ENCODE data around the gene ALG9. TPM values are rescaled to one million over a fixed set of nuclear protein-coding genes. Genes with fewer than 3 reads are reported as not detected.

Gene ALG9
- total RNA-seq, 1 experiment from 2014 or later: 23.7 TPM

DNA sequence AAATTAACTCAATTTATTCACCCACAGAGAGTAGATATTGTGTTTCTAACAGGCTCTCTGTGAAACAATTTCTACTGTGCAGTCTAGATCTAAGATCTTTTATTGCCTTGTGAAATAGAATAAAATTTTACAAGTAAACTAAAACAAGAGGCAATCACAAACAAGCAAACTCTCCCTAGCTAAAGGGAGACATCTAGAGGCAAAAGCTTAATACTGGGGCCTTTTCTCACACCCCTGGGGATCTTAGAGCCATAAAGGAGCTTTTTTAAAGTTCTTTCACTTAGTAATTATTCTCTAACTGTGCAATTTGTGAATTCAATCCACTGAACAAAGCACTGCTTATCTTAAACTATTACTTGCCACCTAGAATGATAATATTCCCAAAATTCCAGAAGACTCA lies 19.7 kb downstream of the ALG9 start:
- TF ChIP-seq JUND (IDR thresholded peaks at IDR 0.05) (no peak), EZH2phosphoT487 (IDR thresholded peaks at IDR 0.05; ENCODE audit: borderline replicate concordance) (no peak), RAD21 (IDR thresholded peaks at IDR 0.05; ENCODE audit: low read depth) (peak; percentile 42; the same call in 1 of the 2 replicates), SP1 (IDR thresholded peaks at IDR 0.05; ENCODE audit: low read depth) (no peak), ZNF274 (IDR thresholded peaks at IDR 0.05; ENCODE audit: low read depth, low read length) (no peak), SRF (IDR thresholded peaks at IDR 0.05; ENCODE audit: low read depth) (no peak), POLR2A (IDR thresholded peaks at IDR 0.05; ENCODE audit: borderline replicate concordance, extremely low read depth, insufficient read depth, insufficient read length) (no peak), YY1 (IDR thresholded peaks at IDR 0.05; ENCODE audit: extremely low read depth, insufficient replicate concordance, low read depth, low read length) (no peak)
- TF ChIP-seq, protein P1, sequence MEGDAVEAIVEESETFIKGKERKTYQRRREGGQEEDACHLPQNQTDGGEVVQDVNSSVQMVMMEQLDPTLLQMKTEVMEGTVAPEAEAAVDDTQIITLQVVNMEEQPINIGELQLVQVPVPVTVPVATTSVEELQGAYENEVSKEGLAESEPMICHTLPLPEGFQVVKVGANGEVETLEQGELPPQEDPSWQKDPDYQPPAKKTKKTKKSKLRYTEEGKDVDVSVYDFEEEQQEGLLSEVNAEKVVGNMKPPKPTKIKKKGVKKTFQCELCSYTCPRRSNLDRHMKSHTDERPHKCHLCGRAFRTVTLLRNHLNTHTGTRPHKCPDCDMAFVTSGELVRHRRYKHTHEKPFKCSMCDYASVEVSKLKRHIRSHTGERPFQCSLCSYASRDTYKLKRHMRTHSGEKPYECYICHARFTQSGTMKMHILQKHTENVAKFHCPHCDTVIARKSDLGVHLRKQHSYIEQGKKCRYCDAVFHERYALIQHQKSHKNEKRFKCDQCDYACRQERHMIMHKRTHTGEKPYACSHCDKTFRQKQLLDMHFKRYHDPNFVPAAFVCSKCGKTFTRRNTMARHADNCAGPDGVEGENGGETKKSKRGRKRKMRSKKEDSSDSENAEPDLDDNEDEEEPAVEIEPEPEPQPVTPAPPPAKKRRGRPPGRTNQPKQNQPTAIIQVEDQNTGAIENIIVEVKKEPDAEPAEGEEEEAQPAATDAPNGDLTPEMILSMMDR (IDR thresholded peaks at IDR 0.05 in 2 of 3, conservative IDR thresholded peaks at IDR 0.05 in 1 of 3; ENCODE audit: borderline replicate concordance in 1 of 3, insufficient read depth in 1 of 3, low read depth in 2 of 3, low read length in 2 of 3): peak in 2 of 3 experiments; percentile 34 to 45; a peak in 5 of 6 replicates
- TF ChIP-seq, protein P2, sequence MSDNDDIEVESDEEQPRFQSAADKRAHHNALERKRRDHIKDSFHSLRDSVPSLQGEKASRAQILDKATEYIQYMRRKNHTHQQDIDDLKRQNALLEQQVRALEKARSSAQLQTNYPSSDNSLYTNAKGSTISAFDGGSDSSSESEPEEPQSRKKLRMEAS (IDR thresholded peaks at IDR 0.05): no peak
- TF ChIP-seq, protein P3, sequence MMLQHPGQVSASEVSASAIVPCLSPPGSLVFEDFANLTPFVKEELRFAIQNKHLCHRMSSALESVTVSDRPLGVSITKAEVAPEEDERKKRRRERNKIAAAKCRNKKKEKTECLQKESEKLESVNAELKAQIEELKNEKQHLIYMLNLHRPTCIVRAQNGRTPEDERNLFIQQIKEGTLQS (IDR thresholded peaks at IDR 0.05): no peak
- BruUV-seq (replicated peaks): no TSS peak
- no peaks in the 10 kb centered on the region for H4K20me1 ChIP-seq (ENCODE audit: insufficient read depth)
- RAD21 ChIA-PET (ENCODE audit: low non-redundant PET in 1 of 2, low total read pairs in 2 of 2, uncharacterized antibody in 2 of 2, unreplicated experiment in 2 of 2): no interaction called here
- H3K4me3 ChIP-seq (replicated peaks in 1 of 2; ENCODE audit: low read depth in 1 of 2, low read length in 2 of 2): no peak overlapping the region
- peaks cover 0 to 4% of the 10 kb centered on the region in 2 experiments; a peak in 2 of 4 replicates for H3K36me3 ChIP-seq (ENCODE audit: control insufficient read depth in 1 of 2, insufficient read depth in 2 of 2, low read length in 2 of 2)
- POLR2A ChIA-PET: no interaction called here
- no peaks in the 10 kb centered on the region for H3K9me2 ChIP-seq (ENCODE audit: insufficient read depth)
- intact Hi-C loops (cut with micrococcal nuclease): no loop called here
- H3K9ac ChIP-seq (ENCODE audit: low read length): no peak overlapping the region
- H2AFZ ChIP-seq (ENCODE audit: low read depth, low read length, poor library complexity, severe bottlenecking): no peak overlapping the region
- ATAC-seq (peak; percentile 47; the same call in 1 of the 2 replicates), DNase-seq (ENCODE audit: low read depth, low spot score) (no peak)
- H3K27ac ChIP-seq (ENCODE audit: low read depth, low read length): no peak overlapping the region
- no peaks in the 10 kb centered on the region for H3K79me2 ChIP-seq (ENCODE audit: insufficient read depth, low read length)
- H3K4me1 ChIP-seq (ENCODE audit: control insufficient read depth in 1 of 2, insufficient read depth in 2 of 2, low read length in 2 of 2): no peaks in the 10 kb centered on the region
- H3K9me3 ChIP-seq (ENCODE audit: control insufficient read depth in 1 of 2, insufficient read depth in 1 of 2, low read depth in 1 of 2, low read length in 2 of 2): no peaks in the 10 kb centered on the region
- H3K4me2 ChIP-seq (ENCODE audit: low read length): no peak overlapping the region
- H3K27me3 ChIP-seq (ENCODE audit: insufficient read depth, low read length): no peaks in the 10 kb centered on the region
- CTCF ChIA-PET: interaction anchor here (0.6 to 1.3 kb wide), 7 partner anchors 8 to 397 kb away, joined by 3 to 6 read pairs (median 4); no protein-coding TSS in a partner anchor

Data from HCT116 (cell line).